KG1 (cell line): ENCODE data around the gene GGA2.
A peak's percentile ranks its signal among the peaks of the same experiment; 100 is the strongest.
"Not testable (repeated sequence)": the region's sequence is repeated elsewhere in the genome, so short reads cannot be mapped to it uniquely, and the experiment has no call there.

ENCODE experiments used
- DNase-seq: peaks from one replicate; lab custom pipeline; 2025; lab: John Stamatoyannopoulos, UW

Gene GGA2

DNA sequence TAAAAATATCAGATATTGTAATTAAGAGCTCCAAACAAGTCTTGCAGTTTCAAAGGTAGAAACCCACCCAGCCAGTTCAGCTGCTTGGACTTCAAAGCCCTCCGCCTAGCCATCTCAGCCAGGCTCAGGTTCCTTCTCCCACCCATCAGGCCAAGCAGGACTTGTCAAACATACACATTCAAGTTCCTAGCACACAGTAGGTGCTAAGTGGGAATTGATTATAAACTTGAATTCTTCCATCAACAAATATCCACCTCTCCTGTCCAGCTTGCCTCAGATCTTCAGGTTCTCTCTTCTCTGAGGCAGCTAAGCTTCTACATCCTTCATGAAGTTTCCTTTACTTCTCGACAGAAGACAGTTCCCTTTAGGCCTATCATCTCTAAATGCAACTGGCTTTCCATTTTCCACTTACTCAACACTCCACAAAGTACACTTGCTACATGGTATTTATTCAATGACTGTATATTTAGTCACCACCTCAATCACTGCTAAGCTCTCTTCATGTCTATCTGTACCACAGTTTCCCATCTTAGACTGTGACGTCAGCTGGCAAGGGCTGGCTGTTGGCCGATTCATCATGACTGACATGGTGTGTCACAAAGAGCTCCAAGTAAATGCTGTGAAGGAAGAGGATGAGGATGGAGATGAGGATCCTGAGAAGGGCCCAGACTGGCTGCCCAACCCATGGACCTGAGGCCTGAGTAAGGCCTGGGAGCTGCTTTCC is 44.0 kb downstream of the GGA2 start:
- no peak for DNase-seq

DNA sequence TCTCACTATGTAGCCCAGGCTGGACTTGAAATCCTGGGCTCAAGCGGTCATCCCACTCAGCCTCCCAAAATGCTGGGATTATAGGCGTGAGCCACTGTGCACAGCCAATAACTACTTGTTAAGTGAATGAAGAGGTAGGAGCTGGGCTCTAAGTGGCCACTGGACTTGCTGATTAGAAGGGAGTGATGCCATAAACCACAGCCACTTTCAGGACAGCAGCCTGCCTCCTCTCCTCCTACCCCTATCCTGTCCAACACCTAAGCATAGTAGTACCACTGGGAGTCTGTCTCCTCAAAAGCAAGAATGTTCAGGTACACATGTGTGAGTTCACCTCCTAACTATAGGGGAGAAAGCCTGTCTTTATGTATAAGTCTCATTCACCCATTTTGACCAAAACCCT is 45.1 kb downstream of the GGA2 start:
- no peak for DNase-seq

DNA sequence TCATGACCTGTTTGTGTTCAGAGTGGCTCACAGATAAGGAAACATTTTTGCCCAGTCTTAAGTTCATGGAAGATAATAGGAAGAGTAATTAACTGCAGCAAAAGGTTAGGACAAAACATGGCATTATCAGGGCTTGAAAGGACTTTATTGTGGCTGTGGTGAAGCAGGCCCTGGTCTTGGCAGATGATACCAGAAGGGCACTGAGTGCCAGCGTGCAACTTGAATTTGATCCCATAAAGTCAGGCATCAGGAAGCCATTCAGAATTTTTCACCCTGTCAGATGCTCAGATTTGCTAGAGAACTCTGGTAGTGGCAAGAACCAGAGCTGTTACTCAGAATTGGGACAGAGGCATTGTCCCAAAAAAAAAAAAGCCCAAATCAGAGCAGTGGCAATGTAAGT is 46.1 kb downstream of the GGA2 start:
- DNase-seq: no peak

DNA sequence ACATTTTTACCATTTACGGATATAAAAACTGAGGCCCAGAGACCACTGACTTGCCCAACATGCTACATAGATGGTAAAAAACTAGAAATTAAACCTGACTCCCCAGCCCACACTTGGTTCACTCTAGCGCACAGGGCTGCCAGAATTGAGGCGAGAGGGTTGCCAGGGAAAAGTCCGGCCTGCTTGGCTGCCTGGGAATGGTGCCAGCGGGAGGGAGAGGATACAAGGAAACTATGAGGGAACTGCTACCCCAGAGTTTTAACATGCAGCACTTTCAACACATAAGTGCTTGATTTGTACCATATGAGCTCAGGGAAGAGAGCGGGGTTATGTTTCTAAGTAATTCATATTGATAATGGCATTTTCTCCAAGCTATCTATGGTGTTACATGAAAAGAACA is 47.3 kb downstream of the GGA2 start:
- DNase-seq: not testable (repeated sequence)

DNA sequence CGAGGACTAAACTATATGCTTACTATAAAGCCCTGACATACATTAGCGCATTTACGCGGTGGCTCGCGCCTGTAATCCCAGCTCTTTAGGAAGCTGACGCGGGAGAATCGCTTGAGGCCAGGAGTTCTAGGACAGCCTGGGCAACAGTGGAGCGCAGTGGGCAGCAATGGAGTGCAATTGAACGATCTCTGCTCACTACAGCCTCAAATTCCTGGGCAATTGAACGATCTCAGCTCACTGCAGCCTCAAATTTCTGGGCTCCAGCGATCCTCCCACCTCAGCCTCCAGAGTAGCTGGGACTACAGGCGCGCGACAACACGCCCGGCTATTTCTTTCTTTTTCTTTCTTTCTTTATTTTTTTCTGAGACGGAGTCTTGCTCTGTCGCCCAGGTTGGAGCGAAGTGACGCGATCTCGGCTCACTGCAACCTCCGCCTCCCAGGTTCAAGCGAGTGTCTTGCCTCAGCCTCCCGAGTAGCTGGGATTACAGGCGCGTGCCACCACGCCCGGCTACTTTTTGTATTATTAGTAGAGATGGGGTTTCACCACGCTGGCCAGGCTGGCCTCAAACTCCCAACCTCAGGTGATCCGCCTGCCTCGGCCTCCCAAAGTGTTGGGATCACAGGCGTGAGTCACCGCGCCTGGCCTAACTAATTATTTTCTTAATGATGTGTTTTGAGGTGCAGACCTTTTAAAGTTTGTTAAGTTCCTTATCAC is 56.8 kb downstream of the GGA2 start:
- DNase-seq: no peak

DNA sequence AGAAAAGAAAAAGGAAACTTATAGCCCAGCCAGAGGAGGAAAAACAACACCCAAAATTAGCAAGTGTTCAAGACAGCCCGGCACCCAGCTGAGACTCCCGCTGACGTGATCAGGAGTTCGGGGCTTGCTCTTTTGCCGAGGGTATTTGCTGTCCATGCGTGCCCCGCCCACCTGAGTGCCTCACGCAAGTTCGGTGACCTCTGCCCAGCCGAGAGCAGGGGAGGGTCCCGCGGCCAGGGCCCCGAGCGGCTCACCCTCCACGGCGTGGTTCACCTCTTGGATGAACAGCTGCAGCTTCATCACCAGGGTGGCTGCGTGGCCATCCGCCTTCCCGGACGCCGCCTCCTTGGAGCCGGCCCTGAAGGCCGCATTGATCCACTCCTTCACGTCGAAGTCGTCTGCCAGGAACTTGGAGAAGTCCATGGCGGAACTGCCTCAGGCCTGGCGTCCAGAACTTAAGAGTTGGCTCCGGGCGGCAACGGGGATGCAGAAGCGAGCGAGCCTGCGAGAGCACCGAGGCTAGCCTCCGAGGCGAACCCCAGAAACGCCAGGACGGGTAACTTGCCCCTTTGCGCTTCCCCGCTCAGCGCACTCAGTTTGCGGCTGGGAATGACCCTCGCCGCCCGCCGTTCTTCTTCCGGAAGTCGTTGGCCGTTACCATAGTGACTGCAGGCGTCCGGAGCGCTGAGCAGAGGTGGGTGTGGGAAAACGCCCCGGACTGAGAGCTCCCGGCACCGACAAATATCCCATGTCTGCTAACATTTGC is 57.5 kb downstream of the GGA2 start, which contains the start of gene COG7:
TSS of gene COG7 (minus strand) at position 618 of the 766 bp plus-strand sequence. CDS start at position 423, 195 bp downstream.
- peak; percentile 58 for DNase-seq

DNA sequence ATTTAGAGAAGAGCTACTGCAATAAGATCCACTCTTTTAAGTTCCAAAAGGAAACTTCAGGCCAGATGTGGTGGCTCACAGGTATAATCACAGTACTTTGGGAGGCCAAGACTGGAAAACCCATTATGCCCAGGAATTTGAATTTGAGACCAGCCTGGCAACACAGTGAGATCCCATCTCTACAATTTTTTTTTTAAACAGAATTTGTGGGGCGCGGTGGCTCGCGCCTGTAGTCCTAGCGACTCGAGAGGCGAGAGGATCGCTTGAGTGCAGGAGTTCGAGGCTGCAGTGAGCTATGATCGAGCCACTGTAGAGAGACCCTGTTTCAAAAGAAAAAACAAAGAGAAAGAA is 58.1 kb downstream of the GGA2 start:
- no peak for DNase-seq

DNA sequence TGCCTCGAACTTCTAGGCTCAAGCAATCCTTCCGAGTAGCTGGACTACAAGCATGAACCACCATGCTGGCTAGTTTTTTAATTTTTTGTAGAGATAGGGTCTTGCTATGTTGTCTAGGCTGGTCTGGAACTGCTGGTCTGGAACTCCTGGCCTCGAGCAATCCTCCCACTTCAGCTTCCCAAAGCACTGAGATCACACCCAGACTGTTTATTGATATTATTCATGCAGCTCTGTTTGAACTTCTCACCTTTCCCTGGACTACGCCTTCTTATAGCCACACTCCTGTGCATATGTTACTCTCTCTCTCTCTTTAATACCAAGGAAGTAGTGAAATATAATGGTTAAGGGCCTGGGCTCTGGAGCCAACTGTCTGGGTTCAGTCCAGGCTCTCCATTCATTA is 61.9 kb downstream of the GGA2 start:
- no peak for DNase-seq

DNA sequence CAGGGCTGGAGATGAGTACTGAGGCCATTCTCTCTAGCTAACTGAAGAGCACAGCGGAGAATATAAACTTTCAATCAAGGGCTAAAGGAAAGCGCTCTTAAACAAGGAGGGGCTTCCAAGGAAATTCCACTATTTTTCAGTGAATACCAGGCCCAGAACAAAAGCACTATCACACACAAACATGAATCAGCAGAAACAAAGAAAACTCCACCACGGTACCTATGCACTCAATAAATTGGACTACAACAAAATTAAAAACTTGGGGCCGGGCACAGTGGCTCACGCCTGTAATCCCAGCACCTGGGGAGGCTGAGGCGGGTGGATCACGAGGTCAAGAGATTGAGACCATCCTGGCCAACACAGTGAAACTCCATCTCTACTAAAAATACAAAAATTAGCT is 72.8 kb downstream of the GGA2 start:
- not testable (repeated sequence) for DNase-seq

DNA sequence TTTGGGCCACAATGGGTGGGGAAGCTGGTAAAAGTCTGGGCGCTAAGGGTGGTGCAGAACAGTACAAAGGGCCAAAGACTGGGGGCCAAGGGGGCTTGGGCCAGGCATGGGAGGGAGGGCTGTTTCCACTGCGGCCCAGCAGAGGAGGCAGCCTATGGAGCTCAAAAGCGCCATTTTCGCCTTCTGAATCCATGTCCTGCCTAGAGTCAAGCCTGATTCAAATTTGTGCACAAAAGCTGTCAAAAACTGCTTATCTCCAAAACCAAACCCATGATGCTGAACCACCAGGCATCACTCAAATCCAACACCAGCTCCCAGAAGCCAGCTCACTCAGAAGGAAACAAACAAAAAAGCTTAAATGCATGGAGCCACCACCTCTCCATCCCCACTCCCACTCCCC is 73.3 kb downstream of the GGA2 start:
- DNase-seq: no peak

DNA sequence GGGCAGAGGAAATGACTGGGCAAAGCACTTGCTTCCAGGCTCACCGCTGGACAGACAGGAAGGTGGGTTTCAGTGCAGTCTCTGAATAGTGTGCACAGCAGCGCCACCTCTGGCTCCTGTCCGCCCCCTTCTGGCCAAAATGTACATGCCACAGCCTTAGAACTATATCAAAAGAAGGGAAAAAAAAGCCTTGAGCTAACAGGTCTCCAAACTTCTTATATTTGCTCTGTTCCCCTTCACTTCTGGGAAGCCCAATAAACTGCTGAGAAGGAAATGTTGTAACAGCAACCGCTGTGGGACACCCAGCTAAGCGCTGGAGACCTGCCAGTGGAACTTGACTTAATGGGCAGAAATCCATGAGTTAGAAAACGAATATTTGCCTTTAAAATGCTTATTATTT is 74.8 kb downstream of the GGA2 start:
- DNase-seq: peak; percentile 50

DNA sequence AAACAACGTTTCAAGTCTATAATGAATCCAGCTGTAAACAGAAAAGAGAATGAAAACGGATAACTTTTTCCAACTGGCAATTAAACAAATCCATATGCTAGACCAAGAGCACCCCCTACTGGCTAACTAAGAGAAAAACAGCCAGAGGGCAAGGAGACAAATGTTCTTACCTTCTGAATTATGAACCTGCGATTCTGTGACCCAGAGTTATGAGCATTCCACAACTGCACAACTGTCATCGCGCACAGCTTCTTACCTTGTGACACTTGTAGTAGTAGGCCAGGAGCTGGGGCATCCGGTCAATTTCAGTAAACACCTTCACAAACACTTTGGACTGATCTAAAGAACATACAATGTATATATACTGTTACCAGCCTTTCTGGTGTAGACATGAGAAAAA is 75.9 kb downstream of the GGA2 start:
- peak; percentile 37 for DNase-seq

DNA sequence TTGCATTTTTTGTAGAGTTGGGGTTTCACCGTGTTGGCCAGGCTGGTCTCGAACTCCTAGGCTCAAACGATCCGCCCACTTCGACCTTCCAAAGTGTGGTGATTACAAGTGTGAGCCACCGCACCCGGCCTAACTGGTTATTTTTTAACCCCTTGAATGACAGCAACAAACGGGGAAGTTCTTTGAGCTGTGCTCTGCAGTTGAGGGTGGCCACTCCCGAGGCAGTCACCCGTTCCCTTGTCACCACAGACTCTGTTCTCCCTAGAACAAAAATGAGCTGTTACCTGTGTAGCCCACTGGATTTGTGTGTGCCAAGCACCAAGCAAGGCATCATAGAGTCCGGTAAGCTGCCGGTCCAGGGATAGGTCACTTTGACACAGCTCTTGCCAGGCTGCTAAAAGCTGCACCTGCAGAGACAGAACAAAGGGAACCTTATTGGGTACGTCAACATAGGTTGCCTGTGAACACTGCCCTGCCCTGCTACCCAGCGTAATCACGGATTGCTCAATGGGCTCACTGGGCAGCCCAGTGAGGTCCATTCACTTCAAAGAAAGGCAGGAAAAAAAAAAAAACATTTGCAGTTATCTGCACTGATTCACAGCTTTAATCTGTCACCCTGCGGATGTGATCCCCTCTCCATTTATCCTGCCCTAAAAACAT is 76.9 kb downstream of the GGA2 start:
- no peak for DNase-seq

DNA sequence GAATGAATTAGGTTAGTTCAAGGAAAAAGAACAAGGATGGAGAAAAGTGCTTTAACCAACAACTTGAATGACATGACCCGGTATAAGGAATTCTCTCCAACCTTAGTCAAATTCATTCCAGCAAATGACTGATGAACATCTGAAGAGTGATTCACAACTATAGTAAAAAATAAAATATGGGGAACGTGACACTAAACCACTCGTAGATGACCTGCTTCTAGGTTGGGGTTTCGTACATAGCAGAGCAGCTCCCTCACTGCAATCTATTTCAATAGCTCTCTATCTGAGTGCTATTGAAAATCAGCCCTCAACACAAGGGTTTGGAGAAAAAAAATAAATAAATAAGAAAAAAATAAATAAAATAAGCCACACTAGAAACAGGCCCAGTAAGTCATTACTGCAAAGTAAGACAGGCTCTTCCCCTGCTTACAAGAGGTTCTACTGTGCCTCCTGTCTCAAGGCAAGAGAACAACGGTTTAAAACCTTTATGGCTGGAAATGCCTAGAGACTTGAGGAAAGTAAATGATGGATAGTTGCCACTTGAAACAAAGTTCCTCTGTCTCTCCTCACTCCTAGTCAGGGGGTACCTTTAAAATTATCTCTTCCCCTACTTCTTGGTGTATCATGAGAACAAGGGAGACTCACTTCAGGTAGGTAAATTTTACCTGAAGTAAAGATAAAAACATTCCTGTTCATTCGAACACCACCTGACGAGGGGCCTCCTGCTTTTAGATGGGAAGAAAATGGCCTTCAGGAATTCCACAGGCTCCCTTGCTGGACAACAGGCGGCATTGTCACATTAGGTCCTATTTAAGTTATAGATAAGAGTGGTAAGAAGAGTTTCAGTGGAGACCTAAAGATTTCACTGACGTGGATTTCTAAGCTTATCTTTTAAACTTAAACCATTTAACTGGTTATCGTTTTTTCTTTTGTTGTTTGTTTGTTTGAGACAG is 77.8 kb downstream of the GGA2 start:
- no peak for DNase-seq

DNA sequence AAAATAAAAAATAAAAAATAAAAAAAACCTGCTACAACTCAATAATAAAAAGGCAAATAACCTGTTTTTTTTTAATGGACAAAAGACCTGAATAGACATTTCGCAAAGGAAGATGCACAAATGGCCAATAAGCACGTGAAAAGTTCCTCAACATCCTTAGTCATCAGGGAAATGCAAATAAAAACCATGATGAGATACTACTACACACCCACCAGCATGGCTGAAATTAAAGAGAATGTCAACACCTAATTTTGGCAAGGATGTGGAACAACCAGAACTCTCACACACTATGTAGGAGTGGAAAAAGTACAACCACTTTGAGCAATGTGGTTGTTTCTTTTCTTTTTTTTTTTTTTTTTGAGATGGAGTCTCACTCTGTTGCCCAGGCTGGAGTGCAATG is 81.9 kb downstream of the GGA2 start:
- DNase-seq: no peak

DNA sequence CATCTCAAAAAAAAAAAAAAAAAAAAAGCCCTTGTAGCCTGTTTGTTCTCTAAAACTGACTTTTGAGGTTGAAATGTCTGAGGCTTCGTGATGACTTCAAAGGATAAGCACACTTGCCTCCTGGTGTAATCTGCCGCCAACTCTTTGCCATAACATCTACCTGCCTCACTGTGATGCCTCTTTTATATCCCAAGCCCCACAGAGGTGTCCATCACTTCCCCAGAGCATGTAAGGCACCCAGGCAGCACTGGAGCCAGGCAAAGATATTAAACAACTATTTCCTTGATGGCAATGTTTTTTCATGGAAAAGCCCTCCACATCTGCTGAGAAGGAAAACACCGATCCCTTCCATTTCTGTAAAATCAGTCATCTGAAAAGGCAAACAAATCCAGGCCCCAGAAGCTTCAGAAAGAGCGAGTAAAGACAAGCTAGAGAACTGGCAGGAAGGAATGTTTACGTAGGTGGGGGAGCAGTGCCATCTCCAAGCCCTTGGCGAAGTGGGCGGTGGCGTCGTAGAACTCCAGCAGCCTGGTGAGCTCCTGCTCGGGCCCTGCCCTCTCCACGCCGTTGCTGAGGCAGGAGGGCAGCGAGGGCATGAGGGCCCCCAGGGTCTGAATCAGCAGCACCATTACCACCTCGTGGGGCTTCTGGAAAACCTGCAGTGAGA is 85.9 kb downstream of the GGA2 start:
- no peak for DNase-seq

DNA sequence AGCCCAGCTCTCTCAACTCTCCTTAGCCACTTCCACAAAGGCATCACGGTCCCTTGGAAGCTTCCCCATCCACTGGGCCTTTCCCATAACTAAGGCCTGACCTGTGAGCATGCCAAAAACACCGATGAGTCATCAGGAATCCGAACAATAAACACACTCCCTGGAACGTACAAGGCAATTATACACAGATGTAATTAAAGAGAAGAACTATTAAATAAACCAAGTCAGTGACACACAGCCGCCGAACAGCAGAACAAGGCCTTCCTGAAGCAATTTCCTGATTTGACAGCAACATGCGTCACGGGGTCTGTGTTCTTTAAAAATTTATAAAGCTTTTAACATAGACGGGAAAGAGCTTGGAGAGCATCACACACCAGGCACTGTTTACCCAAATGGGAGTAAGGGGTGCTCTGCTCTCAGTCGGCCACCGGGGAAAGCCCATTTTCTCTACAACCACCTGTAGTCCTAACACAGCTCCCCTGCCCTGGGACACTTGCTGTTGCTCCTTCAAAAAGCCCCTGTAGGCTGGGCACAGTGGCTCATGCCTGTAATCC is 86.7 kb downstream of the GGA2 start:
- DNase-seq: no peak

DNA sequence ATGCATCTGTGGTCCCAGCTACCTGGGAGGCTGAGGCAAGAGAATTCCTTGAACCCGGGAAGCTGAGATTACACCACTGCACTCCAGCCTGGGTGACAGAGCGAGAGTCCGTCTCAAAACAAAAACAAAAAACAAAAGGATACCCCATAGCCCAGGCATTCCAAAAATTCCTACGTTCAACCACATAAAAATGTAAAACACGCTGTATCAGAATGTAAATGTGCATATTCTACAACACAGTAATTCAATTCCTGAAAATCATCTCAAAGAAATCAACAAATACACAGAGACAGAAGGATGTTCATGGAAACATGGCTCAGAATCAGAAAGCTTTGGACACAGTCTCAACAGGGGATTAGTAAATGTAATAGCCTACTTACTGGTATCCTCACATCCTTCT is 90.3 kb downstream of the GGA2 start:
- DNase-seq: no peak

DNA sequence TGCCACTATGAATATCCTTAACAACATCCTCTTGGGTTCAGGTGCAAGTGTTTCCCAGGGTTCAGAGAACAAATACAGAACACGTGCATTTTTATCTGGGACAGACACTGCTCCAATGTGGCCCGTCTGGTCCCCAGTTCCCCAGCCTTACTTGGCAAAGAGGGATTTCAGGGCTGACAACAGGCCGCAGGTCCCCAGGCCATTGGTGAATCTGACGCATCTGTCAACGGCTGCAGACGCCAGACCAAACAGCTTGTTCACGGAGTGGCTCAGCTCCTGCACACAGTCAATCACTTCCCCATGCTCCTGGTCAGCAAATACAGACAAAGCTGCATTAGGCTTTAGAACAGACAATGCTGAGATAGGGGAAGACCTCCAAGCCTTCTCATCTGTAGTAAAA is 93.5 kb downstream of the GGA2 start:
- no peak for DNase-seq

DNA sequence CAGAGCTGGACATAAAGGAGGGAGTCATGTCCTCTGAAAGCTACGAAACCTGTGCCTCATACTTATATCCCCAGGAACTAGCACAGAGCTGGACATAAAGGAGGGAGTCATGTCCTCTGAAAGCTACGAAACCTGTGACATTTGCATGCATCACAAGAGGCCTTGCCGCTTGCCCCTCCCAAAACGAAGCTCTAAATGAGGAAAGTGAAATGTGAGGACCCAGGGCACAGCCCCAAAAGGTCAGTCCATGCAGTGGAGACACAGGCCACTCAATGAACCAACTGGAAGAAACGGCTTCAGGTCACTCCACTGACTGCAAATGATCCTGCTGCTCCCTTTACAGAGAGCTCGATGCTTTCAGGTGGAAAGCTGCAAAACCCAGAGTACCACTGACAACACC is 95.6 kb downstream of the GGA2 start:
- DNase-seq: no peak
